HG03064 (cell line): ENCODE measurements around the gene R3HDM2.
"Not testable (repeated sequence)": the region's sequence is repeated elsewhere in the genome, so short reads cannot be mapped to it uniquely, and the experiment has no call there.

Source experiments
- ATAC-seq: cut with Tn5 transposase; IDR thresholded peaks from one replicate; pipeline ENCODE4 v1.9.1; 2021; ENCODE audit warnings: low read depth; ENCODE audit not compliant: unreplicated experiment

The R3HDM2 gene

GRCh38 chr12:57429473-57430111 is 1.3 kb downstream of the R3HDM2 start:
- no peak for ATAC-seq

GRCh38 chr12:57428965-57429364 is 1.9 kb downstream of the R3HDM2 start:
- no peak for ATAC-seq

- not testable (repeated sequence) for ATAC-seq
These were observed 3.9 kb downstream of the R3HDM2 start for GRCh38 chr12:57426948-57427347.

- no peak for ATAC-seq
These were observed 10.4 kb downstream of the R3HDM2 start for GRCh38 chr12:57420482-57420881.

GRCh38 chr12:57419495-57419894 is 11.3 kb downstream of the R3HDM2 start:
- ATAC-seq = no peak

GRCh38 chr12:57418255-57418654 is 12.6 kb downstream of the R3HDM2 start:
- no peak for ATAC-seq

GRCh38 chr12:57416039-57416996 is 14.5 kb downstream of the R3HDM2 start:
- ATAC-seq = no peak

- no peak for ATAC-seq
These were observed 15.8 kb downstream of the R3HDM2 start for GRCh38 chr12:57415088-57415487.

- not testable (repeated sequence) for ATAC-seq
These were observed 16.7 kb downstream of the R3HDM2 start for GRCh38 chr12:57414160-57414559.

- no peak for ATAC-seq
These were observed 20.3 kb downstream of the R3HDM2 start for GRCh38 chr12:57410534-57410933.

GRCh38 chr12:57404966-57405640 is 25.7 kb downstream of the R3HDM2 start:
- no peak for ATAC-seq

GRCh38 chr12:57402156-57402555 is 28.7 kb downstream of the R3HDM2 start:
- ATAC-seq = not testable (repeated sequence)

GRCh38 chr12:57401165-57401564 is 29.7 kb downstream of the R3HDM2 start:
- no peak for ATAC-seq

- ATAC-seq = not testable (repeated sequence)
These were observed 31.0 kb downstream of the R3HDM2 start for GRCh38 chr12:57399718-57400463.

GRCh38 chr12:57397441-57397840 is 33.4 kb downstream of the R3HDM2 start:
- no peak for ATAC-seq

- ATAC-seq = no peak
These were observed 35.7 kb downstream of the R3HDM2 start for GRCh38 chr12:57395121-57395520.

GRCh38 chr12:57390174-57390573 is 40.7 kb downstream of the R3HDM2 start:
- ATAC-seq = no peak

GRCh38 chr12:57389033-57389432 is 41.8 kb downstream of the R3HDM2 start:
- no peak for ATAC-seq

GRCh38 chr12:57388425-57388824 is 42.4 kb downstream of the R3HDM2 start:
- no peak for ATAC-seq

GRCh38 chr12:57386187-57386720 is 44.6 kb downstream of the R3HDM2 start:
- ATAC-seq = no peak
